Subcutaneous adipose tissue (tissue), 4 donors: ENCODE data around the gene PTPN21. TPM values are rescaled to one million over a fixed set of nuclear protein-coding genes. Genes with fewer than 3 reads are reported as not detected.

Experiments
- CTCF ChIP-seq: fragments of 450-650 bp; IDR thresholded peaks from one replicate; pipeline ENCODE4 v1.5.1; 2016; ENCODE audit warnings: low read depth, mild to moderate bottlenecking, control low read depth, antibody characterized with exemption, moderate library complexity
- total RNA-seq, 4 donors: library from RNA; depleted of rRNA; stranded (reverse); fragments of >200 nt; gene quantifications; one replicate each; pipeline ENCODE4 v1.1.0, GENCODE V29; 2016

The PTPN21 gene
- total RNA-seq, 4 donors from 2014 or later: 12.6 to 24.3 (median 20.7) TPM

- TF ChIP-seq CTCF: no peak
These were observed 2.8 kb downstream of the PTPN21 start for GRCh38 chr14:88551980-88552431.

GRCh38 chr14:88551094-88551870 lies 3.5 kb downstream of the PTPN21 start:
- TF ChIP-seq CTCF: no peak

- TF ChIP-seq CTCF: no peak
These were observed 4.7 kb downstream of the PTPN21 start for GRCh38 chr14:88550078-88550477.

GRCh38 chr14:88547386-88547780 lies 7.4 kb downstream of the PTPN21 start:
- TF ChIP-seq CTCF: no peak

GRCh38 chr14:88546621-88547385 lies 8.0 kb downstream of the PTPN21 start:
- no peak for TF ChIP-seq CTCF

GRCh38 chr14:88545256-88545655 lies 9.6 kb downstream of the PTPN21 start:
- no peak for TF ChIP-seq CTCF
